ENCODE measurements around the gene HBD.

HBD gene

GRCh38 chr11:5232821-5233220 is 1.5 kb downstream of the HBD start:
- no peak for DNase-seq
- no peaks in the 10 kb centered on the region for H3K4me1 ChIP-seq (ENCODE audit: insufficient read depth, low read length)
- H4K20me1 ChIP-seq (ENCODE audit: insufficient read depth, low read length): no peaks in the 10 kb centered on the region
- H2AFZ ChIP-seq (ENCODE audit: low read depth, low read length): no peak overlapping the region
- H3K9ac ChIP-seq (ENCODE audit: low read depth, low read length): no peak overlapping the region
- ATAC-seq (ENCODE audit: insufficient read depth, low read depth): no peak
- TF ChIP-seq CTCF (IDR thresholded peaks at IDR 0.05; ENCODE audit: borderline replicate concordance, extremely low read depth, low read length, poor library complexity, severe bottlenecking): no peak
- no peak for TF ChIP-seq EZH2 (IDR thresholded peaks at IDR 0.05; ENCODE audit: borderline replicate concordance, low read depth, low read length, severe bottlenecking)
- no peak overlapping the region for H3K27ac ChIP-seq (ENCODE audit: low read length)
- no peak overlapping the region for H3K4me3 ChIP-seq (ENCODE audit: low read depth in 1 of 2, low read length in 2 of 2)
- no peaks in the 10 kb centered on the region for H3K79me2 ChIP-seq (ENCODE audit: insufficient read depth, low read length)
- no peaks in the 10 kb centered on the region for H3K36me3 ChIP-seq (ENCODE audit: insufficient read depth, low read length)
- H3K4me2 ChIP-seq (ENCODE audit: insufficient read depth, low read length): no peak overlapping the region
- peaks cover 8% of the 10 kb centered on the region for H3K27me3 ChIP-seq (ENCODE audit: insufficient read depth, low read length, poor library complexity)
- H3K9me3 ChIP-seq (ENCODE audit: insufficient read depth, low read length, severe bottlenecking): no peaks in the 10 kb centered on the region

- no peak overlapping the region for H3K4me2 ChIP-seq (ENCODE audit: insufficient read depth, low read length)
These were observed 2.1 kb downstream of the HBD start for GRCh38 chr11:5232176-5232575.

GRCh38 chr11:5231111-5231510 is 3.2 kb downstream of the HBD start:
- no peak for DNase-seq
- no peaks in the 10 kb centered on the region for H3K9me3 ChIP-seq (ENCODE audit: insufficient read depth, low read length, severe bottlenecking)
- H3K36me3 ChIP-seq (ENCODE audit: insufficient read depth, low read length): no peaks in the 10 kb centered on the region
- H3K4me3 ChIP-seq (ENCODE audit: low read depth in 1 of 2, low read length in 2 of 2): no peak overlapping the region
- no peak overlapping the region for H2AFZ ChIP-seq (ENCODE audit: low read depth, low read length)
- H3K27ac ChIP-seq (ENCODE audit: low read length): no peak overlapping the region
- no peak overlapping the region for H3K9ac ChIP-seq (ENCODE audit: low read depth, low read length)
- no peaks in the 10 kb centered on the region for H4K20me1 ChIP-seq (ENCODE audit: insufficient read depth, low read length)
- TF ChIP-seq EZH2 (IDR thresholded peaks at IDR 0.05; ENCODE audit: borderline replicate concordance, low read depth, low read length, severe bottlenecking): no peak
- TF ChIP-seq CTCF (IDR thresholded peaks at IDR 0.05; ENCODE audit: borderline replicate concordance, extremely low read depth, low read length, poor library complexity, severe bottlenecking): no peak
- H3K4me1 ChIP-seq (ENCODE audit: insufficient read depth, low read length): no peaks in the 10 kb centered on the region
- H3K27me3 ChIP-seq (ENCODE audit: insufficient read depth, low read length, poor library complexity): peaks cover 11% of the 10 kb centered on the region
- H3K79me2 ChIP-seq (ENCODE audit: insufficient read depth, low read length): no peaks in the 10 kb centered on the region
- no peak overlapping the region for H3K4me2 ChIP-seq (ENCODE audit: insufficient read depth, low read length)
- ATAC-seq (ENCODE audit: insufficient read depth, low read depth): no peak

More at GRCh38 chr11:5232176-5232575, 2.1 kb downstream of the HBD start:
- TF ChIP-seq CTCF (IDR thresholded peaks at IDR 0.05; ENCODE audit: borderline replicate concordance, extremely low read depth, low read length, poor library complexity, severe bottlenecking): no peak
- TF ChIP-seq EZH2 (IDR thresholded peaks at IDR 0.05; ENCODE audit: borderline replicate concordance, low read depth, low read length, severe bottlenecking): no peak
- Histone ChIP-seq H3K9ac (ENCODE audit: low read depth, low read length) (no peak overlapping the region), H3K27me3 (ENCODE audit: insufficient read depth, low read length, poor library complexity) (peaks cover 8% of the 10 kb centered on the region), H3K36me3 (ENCODE audit: insufficient read depth, low read length) (no peaks in the 10 kb centered on the region), H3K27ac (ENCODE audit: low read length) (no peak overlapping the region), H4K20me1 (ENCODE audit: insufficient read depth, low read length) (no peaks in the 10 kb centered on the region), H3K79me2 (ENCODE audit: insufficient read depth, low read length) (no peaks in the 10 kb centered on the region), H3K9me3 (ENCODE audit: insufficient read depth, low read length, severe bottlenecking) (no peaks in the 10 kb centered on the region), H2AFZ (ENCODE audit: low read depth, low read length) (no peak overlapping the region), H3K4me3 (ENCODE audit: low read depth in 1 of 2, low read length in 2 of 2) (no peak overlapping the region), H3K4me1 (ENCODE audit: insufficient read depth, low read length) (no peaks in the 10 kb centered on the region)
- DNase-seq: no peak
- no peak for ATAC-seq (ENCODE audit: insufficient read depth, low read depth)

GRCh38 chr11:5230266-5230665 is 4.0 kb downstream of the HBD start:
- Histone ChIP-seq H2AFZ (ENCODE audit: low read depth, low read length) (no peak overlapping the region), H3K27ac (ENCODE audit: low read length) (no peak overlapping the region)
- no peak for DNase-seq

More at GRCh38 chr11:5230266-5230665, 4.0 kb downstream of the HBD start:
- Histone ChIP-seq H3K9me3 (ENCODE audit: insufficient read depth, low read length, severe bottlenecking) (no peaks in the 10 kb centered on the region), H4K20me1 (ENCODE audit: insufficient read depth, low read length) (no peaks in the 10 kb centered on the region), H3K9ac (ENCODE audit: low read depth, low read length) (no peak overlapping the region), H3K36me3 (ENCODE audit: insufficient read depth, low read length) (no peaks in the 10 kb centered on the region), H3K4me2 (ENCODE audit: insufficient read depth, low read length) (no peak overlapping the region), H3K79me2 (ENCODE audit: insufficient read depth, low read length) (no peaks in the 10 kb centered on the region), H3K27me3 (ENCODE audit: insufficient read depth, low read length, poor library complexity) (peaks cover 11% of the 10 kb centered on the region), H3K4me3 (ENCODE audit: low read depth in 1 of 2, low read length in 2 of 2) (no peak overlapping the region), H3K4me1 (ENCODE audit: insufficient read depth, low read length) (no peaks in the 10 kb centered on the region)
- no peak for ATAC-seq (ENCODE audit: insufficient read depth, low read depth)
- TF ChIP-seq EZH2 (IDR thresholded peaks at IDR 0.05; ENCODE audit: borderline replicate concordance, low read depth, low read length, severe bottlenecking) (no peak), CTCF (IDR thresholded peaks at IDR 0.05; ENCODE audit: borderline replicate concordance, extremely low read depth, low read length, poor library complexity, severe bottlenecking) (no peak)

Measured in DND-41 (cell line).